ENCODE data around the gene PNCK. TPM values are rescaled to one million over a fixed set of nuclear protein-coding genes. Genes with fewer than 3 reads are reported as not detected.
A peak's percentile ranks its signal among the peaks of the same experiment; 100 is the strongest.

The PNCK gene
- total RNA-seq, 1 experiment from 2014 or later, result 26.8 TPM

GRCh38 chrX:153635388-153635787 lies 38.2 kb downstream of the PNCK start:
- Histone ChIP-seq H3K56ac (ENCODE audit: insufficient read length, low read depth, low read length) (no peak overlapping the region), H3K27ac (ENCODE audit: insufficient read length, low read depth, low read length) (no peak overlapping the region), H3K4me1 (ENCODE audit: insufficient read depth, low read length) (no peaks in the 10 kb centered on the region), H3K23ac (ENCODE audit: insufficient read length, low read depth, low read length) (no peak overlapping the region), H3K9ac (ENCODE audit: extremely low read depth, insufficient read length, low read length) (no peak overlapping the region), H4K5ac (ENCODE audit: insufficient read length, low read depth, low read length) (no peak overlapping the region), H3K23me2 (ENCODE audit: insufficient read length, low read depth, low read length, poor library complexity, severe bottlenecking) (no peaks in the 10 kb centered on the region), H2BK120ac (ENCODE audit: low read depth, low read length, poor library complexity, severe bottlenecking) (no peak overlapping the region), H2BK12ac (ENCODE audit: insufficient read length, low read depth, low read length) (no peak overlapping the region), H3K4me2 (ENCODE audit: insufficient read depth, insufficient read length, low read length) (no peak overlapping the region), H3K9me3 (ENCODE audit: control insufficient read depth, low read depth, low read length) (peaks cover 26% of the 10 kb centered on the region), H3K18ac (ENCODE audit: insufficient read length, low read depth, low read length) (no peak overlapping the region), H2AK5ac (ENCODE audit: insufficient read length, low read length) (no peak overlapping the region), H3K14ac (ENCODE audit: insufficient read depth, low read length) (no peak overlapping the region), H2AFZ (ENCODE audit: low read length) (no peak overlapping the region), H3K79me1 (ENCODE audit: insufficient read depth, low read depth, low read length, poor library complexity, severe bottlenecking) (no peaks in the 10 kb centered on the region), H2BK15ac (ENCODE audit: low read depth, low read length) (no peak overlapping the region), H2BK20ac (ENCODE audit: low read depth, low read length, poor library complexity, severe bottlenecking) (no peak overlapping the region), H2BK5ac (ENCODE audit: insufficient read length, low read length) (no peak overlapping the region), H4K8ac (replicated peaks; ENCODE audit: insufficient read length, low read depth, low read length) (no peak overlapping the region), H3K79me2 (ENCODE audit: insufficient read depth, low read length) (no peaks in the 10 kb centered on the region), H4K91ac (ENCODE audit: insufficient read length, low read depth, low read length) (no peak overlapping the region), H4K20me1 (ENCODE audit: control insufficient read depth, insufficient read depth, insufficient read length) (peaks cover 2% of the 10 kb centered on the region), H3T11ph (ENCODE audit: low read length) (no peak overlapping the region), H3K27me3 (ENCODE audit: insufficient read depth, low read length) (no peaks in the 10 kb centered on the region), H3K4ac (ENCODE audit: low read depth, low read length) (no peak overlapping the region)
- Mint-ChIP-seq H3K4me3 (no peak overlapping the region), H3K9me3 (peaks cover 51 to 84% of the 10 kb centered on the region in 2 experiments), H3K27me3 (ENCODE audit: low read depth) (peaks cover 32% of the 10 kb centered on the region), H3K4me1 (no peaks in the 10 kb centered on the region), H3K27ac (no peak overlapping the region), H3K36me3 (ENCODE audit: insufficient read depth in 1 of 3, low read depth in 3 of 3) (peaks cover 0 to 8% (median 0%) of the 10 kb centered on the region in 3 experiments; a peak in 3 of 7 replicates)
- WGBS (ENCODE audit: extremely low coverage, insufficient read length, low lambda C conversion rate), result no CpG with 5 or more reads among the region's 6 CpGs
- no peak for TF ChIP-seq CTCF (conservative IDR thresholded peaks at IDR 0.05)
- peak; percentile 18 for DNase-seq
